H1 (cell line): Measurements from ENCODE around the gene LTBR. TPM values are rescaled to one million over a fixed set of nuclear protein-coding genes. Genes with fewer than 3 reads are reported as not detected.

ENCODE experiments used
- GABPA ChIP-seq: IDR thresholded peaks from 2 replicates; pipeline ENCODE4 v1.6.1; 2011; ENCODE audit warnings: mild to moderate bottlenecking, low read length, moderate library complexity, borderline replicate concordance; ENCODE audit not compliant: insufficient read depth
- polyA plus RNA-seq, 7 experiments: library from polyadenylated mRNA; depleted of rRNA in 3 of 7; stranded (reverse) in 5 of 7; unstranded in 2 of 7; fragments of >200 nt in 5 of 7; fragments of 200-250 nt in 2 of 7; gene quantifications; 1 replicate in 5 of 7; 2 replicates in 1 of 7; 4 replicates in 1 of 7; pipeline versions ENCODE4 v1.2.1 to v1.2.3, GENCODE V29; 2011 to 2013; ENCODE audit warnings: missing spikeins in 2 of 7, mixed read lengths in 2 of 7
- total RNA-seq: library from RNA; stranded (reverse); fragmentation: NEBNext Ultra II Directional; extraction: Animal tissue kit (Norgen Biotek cat#: 25700); gene quantifications from 2 replicates; pipeline ENCODE4 v1.2.1, GENCODE V29; 2021
- TF ChIP-seq, protein P1 (sequence below): fragments of 300-600 bp; sonication (generic); IDR thresholded peaks from 2 replicates; pipeline ENCODE4 v1.7.1; 2012; ENCODE audit warnings: low read length, moderate library complexity, mild to moderate bottlenecking, inconsistent platforms; ENCODE audit not compliant: insufficient replicate concordance

LTBR gene
- total and polyA plus RNA-seq, 2 of the 8 experiments (the other 6 are each of a cell fraction or from before 2014, with no cell fraction given) = 5.1 to 6.3 TPM

- TF ChIP-seq, protein P1, sequence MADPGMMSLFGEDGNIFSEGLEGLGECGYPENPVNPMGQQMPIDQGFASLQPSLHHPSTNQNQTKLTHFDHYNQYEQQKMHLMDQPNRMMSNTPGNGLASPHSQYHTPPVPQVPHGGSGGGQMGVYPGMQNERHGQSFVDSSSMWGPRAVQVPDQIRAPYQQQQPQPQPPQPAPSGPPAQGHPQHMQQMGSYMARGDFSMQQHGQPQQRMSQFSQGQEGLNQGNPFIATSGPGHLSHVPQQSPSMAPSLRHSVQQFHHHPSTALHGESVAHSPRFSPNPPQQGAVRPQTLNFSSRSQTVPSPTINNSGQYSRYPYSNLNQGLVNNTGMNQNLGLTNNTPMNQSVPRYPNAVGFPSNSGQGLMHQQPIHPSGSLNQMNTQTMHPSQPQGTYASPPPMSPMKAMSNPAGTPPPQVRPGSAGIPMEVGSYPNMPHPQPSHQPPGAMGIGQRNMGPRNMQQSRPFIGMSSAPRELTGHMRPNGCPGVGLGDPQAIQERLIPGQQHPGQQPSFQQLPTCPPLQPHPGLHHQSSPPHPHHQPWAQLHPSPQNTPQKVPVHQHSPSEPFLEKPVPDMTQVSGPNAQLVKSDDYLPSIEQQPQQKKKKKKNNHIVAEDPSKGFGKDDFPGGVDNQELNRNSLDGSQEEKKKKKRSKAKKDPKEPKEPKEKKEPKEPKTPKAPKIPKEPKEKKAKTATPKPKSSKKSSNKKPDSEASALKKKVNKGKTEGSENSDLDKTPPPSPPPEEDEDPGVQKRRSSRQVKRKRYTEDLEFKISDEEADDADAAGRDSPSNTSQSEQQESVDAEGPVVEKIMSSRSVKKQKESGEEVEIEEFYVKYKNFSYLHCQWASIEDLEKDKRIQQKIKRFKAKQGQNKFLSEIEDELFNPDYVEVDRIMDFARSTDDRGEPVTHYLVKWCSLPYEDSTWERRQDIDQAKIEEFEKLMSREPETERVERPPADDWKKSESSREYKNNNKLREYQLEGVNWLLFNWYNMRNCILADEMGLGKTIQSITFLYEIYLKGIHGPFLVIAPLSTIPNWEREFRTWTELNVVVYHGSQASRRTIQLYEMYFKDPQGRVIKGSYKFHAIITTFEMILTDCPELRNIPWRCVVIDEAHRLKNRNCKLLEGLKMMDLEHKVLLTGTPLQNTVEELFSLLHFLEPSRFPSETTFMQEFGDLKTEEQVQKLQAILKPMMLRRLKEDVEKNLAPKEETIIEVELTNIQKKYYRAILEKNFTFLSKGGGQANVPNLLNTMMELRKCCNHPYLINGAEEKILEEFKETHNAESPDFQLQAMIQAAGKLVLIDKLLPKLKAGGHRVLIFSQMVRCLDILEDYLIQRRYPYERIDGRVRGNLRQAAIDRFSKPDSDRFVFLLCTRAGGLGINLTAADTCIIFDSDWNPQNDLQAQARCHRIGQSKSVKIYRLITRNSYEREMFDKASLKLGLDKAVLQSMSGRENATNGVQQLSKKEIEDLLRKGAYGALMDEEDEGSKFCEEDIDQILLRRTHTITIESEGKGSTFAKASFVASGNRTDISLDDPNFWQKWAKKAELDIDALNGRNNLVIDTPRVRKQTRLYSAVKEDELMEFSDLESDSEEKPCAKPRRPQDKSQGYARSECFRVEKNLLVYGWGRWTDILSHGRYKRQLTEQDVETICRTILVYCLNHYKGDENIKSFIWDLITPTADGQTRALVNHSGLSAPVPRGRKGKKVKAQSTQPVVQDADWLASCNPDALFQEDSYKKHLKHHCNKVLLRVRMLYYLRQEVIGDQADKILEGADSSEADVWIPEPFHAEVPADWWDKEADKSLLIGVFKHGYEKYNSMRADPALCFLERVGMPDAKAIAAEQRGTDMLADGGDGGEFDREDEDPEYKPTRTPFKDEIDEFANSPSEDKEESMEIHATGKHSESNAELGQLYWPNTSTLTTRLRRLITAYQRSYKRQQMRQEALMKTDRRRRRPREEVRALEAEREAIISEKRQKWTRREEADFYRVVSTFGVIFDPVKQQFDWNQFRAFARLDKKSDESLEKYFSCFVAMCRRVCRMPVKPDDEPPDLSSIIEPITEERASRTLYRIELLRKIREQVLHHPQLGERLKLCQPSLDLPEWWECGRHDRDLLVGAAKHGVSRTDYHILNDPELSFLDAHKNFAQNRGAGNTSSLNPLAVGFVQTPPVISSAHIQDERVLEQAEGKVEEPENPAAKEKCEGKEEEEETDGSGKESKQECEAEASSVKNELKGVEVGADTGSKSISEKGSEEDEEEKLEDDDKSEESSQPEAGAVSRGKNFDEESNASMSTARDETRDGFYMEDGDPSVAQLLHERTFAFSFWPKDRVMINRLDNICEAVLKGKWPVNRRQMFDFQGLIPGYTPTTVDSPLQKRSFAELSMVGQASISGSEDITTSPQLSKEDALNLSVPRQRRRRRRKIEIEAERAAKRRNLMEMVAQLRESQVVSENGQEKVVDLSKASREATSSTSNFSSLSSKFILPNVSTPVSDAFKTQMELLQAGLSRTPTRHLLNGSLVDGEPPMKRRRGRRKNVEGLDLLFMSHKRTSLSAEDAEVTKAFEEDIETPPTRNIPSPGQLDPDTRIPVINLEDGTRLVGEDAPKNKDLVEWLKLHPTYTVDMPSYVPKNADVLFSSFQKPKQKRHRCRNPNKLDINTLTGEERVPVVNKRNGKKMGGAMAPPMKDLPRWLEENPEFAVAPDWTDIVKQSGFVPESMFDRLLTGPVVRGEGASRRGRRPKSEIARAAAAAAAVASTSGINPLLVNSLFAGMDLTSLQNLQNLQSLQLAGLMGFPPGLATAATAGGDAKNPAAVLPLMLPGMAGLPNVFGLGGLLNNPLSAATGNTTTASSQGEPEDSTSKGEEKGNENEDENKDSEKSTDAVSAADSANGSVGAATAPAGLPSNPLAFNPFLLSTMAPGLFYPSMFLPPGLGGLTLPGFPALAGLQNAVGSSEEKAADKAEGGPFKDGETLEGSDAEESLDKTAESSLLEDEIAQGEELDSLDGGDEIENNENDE = no peak
- TF ChIP-seq GABPA = no peak
Measured at GRCh38 chr12:6382982-6383381, 980 bp upstream of the LTBR start (continued).
